Brain microvascular endothelial cell (primary cell): ENCODE results near the gene ANAPC10.

Experiments used
- DNase-seq: peaks from one replicate; pipeline ENCODE4 v3.0.0-alpha.2; 2020
- H3K27ac ChIP-seq: fragments of 250-450 bp; sonication (Bioruptor Pico); 2 replicates; pipeline ENCODE4 v1.5.1; 2020; ENCODE audit warnings: mild to moderate bottlenecking, moderate library complexity
- H3K27me3 ChIP-seq: fragments of 250-450 bp; sonication (Bioruptor Pico); replicated peaks from 2 replicates; pipeline ENCODE4 v1.5.1; 2020; ENCODE audit warnings: mild to moderate bottlenecking
- H3K36me3 ChIP-seq: fragments of 250-450 bp; sonication (Bioruptor Pico); replicated peaks from 2 replicates; pipeline ENCODE4 v1.5.1; 2020; ENCODE audit warnings: mild to moderate bottlenecking
- H3K4me3 ChIP-seq: 2 replicates; pipeline ENCODE4 v1.5.1; 2011; ENCODE audit warnings: low read depth, mild to moderate bottlenecking, control low read depth, low read length, moderate library complexity
- CTCF ChIP-seq: IDR thresholded peaks from 2 replicates; pipeline ENCODE4 v1.5.1; 2011; ENCODE audit warnings: low read depth, mild to moderate bottlenecking, moderate library complexity, low read length, control low read depth, inconsistent platforms; ENCODE audit errors: missing control alignments
- in situ Hi-C: cut with HindIII; loops from 2 replicates; pipeline ENCODE4 v1.10.0; 2017; ENCODE audit warnings: low sequenced_read_pairs, low pct_ligation_motif_present

The ANAPC10 gene

GRCh38 chr4:144985014-144985413 is 113.0 kb downstream of the ANAPC10 start:
- Histone ChIP-seq H3K27ac (no peak overlapping the region), H3K4me3 (no peak overlapping the region), H3K36me3 (no peaks in the 10 kb centered on the region), H3K27me3 (no peaks in the 10 kb centered on the region)
- in situ Hi-C loops, result no loop called here
- no peak for DNase-seq
- TF ChIP-seq CTCF, result no peak

DNA sequence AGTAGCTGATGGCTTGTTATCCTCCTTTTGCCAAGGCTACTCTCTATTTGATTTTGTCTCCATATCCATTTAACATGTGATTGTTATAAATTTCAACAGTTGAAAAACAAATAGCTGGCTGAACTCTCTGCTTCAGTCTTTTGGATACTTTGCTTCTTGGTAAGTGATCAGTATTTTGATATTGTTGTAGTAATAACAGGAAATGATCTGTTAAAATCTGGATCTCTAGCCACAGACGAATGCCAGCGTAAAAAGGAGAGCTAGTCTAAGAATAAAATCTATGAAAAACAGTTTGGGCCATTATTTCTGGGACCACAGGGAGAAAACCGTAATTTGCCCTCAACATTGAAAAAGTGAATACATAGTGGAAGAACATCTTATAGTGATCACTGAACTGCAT is 113.8 kb downstream of the ANAPC10 start:
- no peak for TF ChIP-seq CTCF
- no peak for DNase-seq
- H3K27ac ChIP-seq, result no peak overlapping the region
- H3K36me3 ChIP-seq, result no peaks in the 10 kb centered on the region
- H3K4me3 ChIP-seq, result no peak overlapping the region
- in situ Hi-C loops, result no loop called here
- H3K27me3 ChIP-seq, result no peaks in the 10 kb centered on the region

DNA sequence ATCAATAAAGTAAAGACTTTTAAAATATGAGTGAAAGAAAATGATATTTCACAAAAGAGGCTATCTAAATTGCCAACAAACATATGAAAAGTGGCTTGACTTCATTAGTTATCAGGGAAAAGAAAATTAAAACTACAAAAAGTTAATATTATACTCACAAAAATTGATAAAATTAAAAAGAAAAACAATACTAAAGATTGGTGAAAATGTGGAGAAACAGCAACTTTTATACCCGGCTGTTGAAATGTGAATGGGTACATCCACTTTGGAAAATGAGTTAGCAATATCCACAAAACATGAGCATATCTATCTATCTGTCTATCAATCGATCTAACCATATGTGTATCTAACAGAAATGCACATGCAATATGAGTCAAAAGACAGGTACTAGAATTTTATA is 122.3 kb downstream of the ANAPC10 start:
- DNase-seq, result no peak
- in situ Hi-C loops, result no loop called here
- H3K27ac ChIP-seq, result no peak overlapping the region
- H3K36me3 ChIP-seq, result no peaks in the 10 kb centered on the region
- no peak for TF ChIP-seq CTCF
- H3K4me3 ChIP-seq, result no peak overlapping the region
- H3K27me3 ChIP-seq, result no peaks in the 10 kb centered on the region

- DNase-seq, result no peak
- in situ Hi-C loops, result no loop called here
- no peak for TF ChIP-seq CTCF
- Histone ChIP-seq H3K36me3 (no peaks in the 10 kb centered on the region), H3K27me3 (no peaks in the 10 kb centered on the region), H3K27ac (no peak overlapping the region), H3K4me3 (no peak overlapping the region)
Measured at GRCh38 chr4:144970597-144970996, 127.4 kb downstream of the ANAPC10 start.

GRCh38 chr4:144969821-144970220 is 128.2 kb downstream of the ANAPC10 start:
- H3K36me3 ChIP-seq, result no peaks in the 10 kb centered on the region
- no peak for TF ChIP-seq CTCF
- in situ Hi-C loops, result no loop called here
- no peak overlapping the region for H3K27ac ChIP-seq
- H3K4me3 ChIP-seq, result no peak overlapping the region
- H3K27me3 ChIP-seq, result no peaks in the 10 kb centered on the region
- DNase-seq, result no peak

- Histone ChIP-seq H3K4me3 (no peak overlapping the region), H3K36me3 (no peaks in the 10 kb centered on the region), H3K27ac (no peak overlapping the region), H3K27me3 (no peaks in the 10 kb centered on the region)
- DNase-seq, result no peak
- TF ChIP-seq CTCF, result no peak
- in situ Hi-C loops, result no loop called here
Measured at GRCh38 chr4:144968606-144969005, 129.4 kb downstream of the ANAPC10 start.
